Esophagus muscularis mucosa (tissue), 3 donors: ENCODE data around the gene MGLL.

ENCODE experiments used
- POLR2A ChIP-seq: fragments of 450-650 bp; IDR thresholded peaks from one replicate; pipeline ENCODE4 v1.6.1; 2017; ENCODE audit warnings: antibody characterized with exemption, moderate library complexity, mild to moderate bottlenecking, low read depth
- TF ChIP-seq, protein P1 (sequence below), 3 experiments: fragments of 200-600 bp in 2 of 3; fragments of 450-650 bp in 1 of 3; sonication (generic) in 2 of 3; IDR thresholded peaks; one replicate each; pipeline ENCODE4 v1.5.1; 2017 to 2019; ENCODE audit warnings: antibody characterized with exemption in 3 of 3, mild to moderate bottlenecking in 2 of 3, moderate library complexity in 1 of 3

DNA sequence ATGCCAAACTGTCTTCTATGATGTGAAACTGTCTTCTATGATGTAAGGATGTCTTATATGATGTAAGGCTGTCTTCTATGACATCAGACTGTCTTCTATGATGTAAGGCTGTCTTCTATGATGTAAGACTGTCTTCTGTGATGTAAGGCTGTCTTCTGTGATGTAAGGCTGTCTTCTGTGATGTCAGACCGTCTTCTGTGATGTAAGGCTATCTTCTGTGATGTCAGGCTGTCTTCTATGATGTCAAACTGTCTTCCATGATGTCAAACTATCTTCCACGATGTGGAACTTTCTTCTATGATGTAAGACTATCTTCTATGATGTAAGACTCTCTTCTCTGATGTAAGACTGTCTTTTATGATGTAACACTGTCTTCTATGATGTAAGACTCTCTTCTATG lies 27.9 kb downstream of the MGLL start:
- no peak for TF ChIP-seq POLR2A
- TF ChIP-seq, protein P1, sequence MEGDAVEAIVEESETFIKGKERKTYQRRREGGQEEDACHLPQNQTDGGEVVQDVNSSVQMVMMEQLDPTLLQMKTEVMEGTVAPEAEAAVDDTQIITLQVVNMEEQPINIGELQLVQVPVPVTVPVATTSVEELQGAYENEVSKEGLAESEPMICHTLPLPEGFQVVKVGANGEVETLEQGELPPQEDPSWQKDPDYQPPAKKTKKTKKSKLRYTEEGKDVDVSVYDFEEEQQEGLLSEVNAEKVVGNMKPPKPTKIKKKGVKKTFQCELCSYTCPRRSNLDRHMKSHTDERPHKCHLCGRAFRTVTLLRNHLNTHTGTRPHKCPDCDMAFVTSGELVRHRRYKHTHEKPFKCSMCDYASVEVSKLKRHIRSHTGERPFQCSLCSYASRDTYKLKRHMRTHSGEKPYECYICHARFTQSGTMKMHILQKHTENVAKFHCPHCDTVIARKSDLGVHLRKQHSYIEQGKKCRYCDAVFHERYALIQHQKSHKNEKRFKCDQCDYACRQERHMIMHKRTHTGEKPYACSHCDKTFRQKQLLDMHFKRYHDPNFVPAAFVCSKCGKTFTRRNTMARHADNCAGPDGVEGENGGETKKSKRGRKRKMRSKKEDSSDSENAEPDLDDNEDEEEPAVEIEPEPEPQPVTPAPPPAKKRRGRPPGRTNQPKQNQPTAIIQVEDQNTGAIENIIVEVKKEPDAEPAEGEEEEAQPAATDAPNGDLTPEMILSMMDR (IDR thresholded peaks at IDR 0.05): no peak
